Endothelial cell of umbilical vein (primary cell): ENCODE data around the gene DUSP3. TPM values are rescaled to one million over a fixed set of nuclear protein-coding genes. Genes with fewer than 3 reads are reported as not detected.

Source experiments
- BruUV-seq: library from RNA; stranded (reverse); fragments of 400-500 nt; replicated peaks from 2 replicates; lab custom pipeline; 2021; lab: Mats Ljungman, UMichigan
- CTCF ChIA-PET: fragments of 300-600, 350-600 bp; sonication (Branson Sonifier 250); formaldehyde crosslinking; loops from one replicate; lab custom pipeline; 2021; ENCODE audit warnings: antibody characterized with exemption, inconsistent platforms; lab: Charles Lee
- POLR2A ChIA-PET: fragments of 300-600, 350-600 bp; sonication (Branson Sonifier 250); formaldehyde crosslinking; loops from one replicate; lab custom pipeline; 2021; ENCODE audit warnings: antibody characterized with exemption, inconsistent platforms; lab: Charles Lee
- DNase-seq: peaks from one replicate; pipeline ENCODE4 v3.0.0-alpha.2; 2011; ENCODE audit warnings: low read depth, low spot score
- FAIRE-seq: peaks from 2 replicates; lab custom pipeline; 2011; peaks lifted over from hg19 to GRCh38; lab: Jason Lieb, UNC
- H2AFZ ChIP-seq: 2 replicates; pipeline ENCODE4 v1.6.0; 2012; ENCODE audit warnings: low read depth, low read length, control low read depth, inconsistent platforms
- H3K27ac ChIP-seq: 2 replicates; pipeline ENCODE4 v1.5.1; 2011; ENCODE audit warnings: low read depth, mild to moderate bottlenecking, control low read depth, low read length, moderate library complexity; ENCODE audit not compliant: insufficient read depth
- H3K27me3 ChIP-seq, 2 experiments: 2 replicates each; pipeline versions ENCODE4 v1.6.0 to v1.6.1; 2011; ENCODE audit warnings: low read length in 2 of 2, mixed read lengths in 1 of 2; ENCODE audit not compliant: control insufficient read depth in 2 of 2, insufficient read depth in 2 of 2
- H3K36me3 ChIP-seq, 2 experiments: 2 replicates in 1 of 2; 3 replicates in 1 of 2; pipeline ENCODE4 v1.5.1; 2011; ENCODE audit warnings: low read length in 2 of 2, mild to moderate bottlenecking in 1 of 2, moderate library complexity in 1 of 2; ENCODE audit not compliant: control insufficient read depth in 2 of 2, insufficient read depth in 2 of 2; ENCODE audit errors: extremely low read depth in 1 of 2
- H3K4me1 ChIP-seq: 3 replicates; pipeline ENCODE4 v1.5.1; 2011; ENCODE audit warnings: mild to moderate bottlenecking, low read length; ENCODE audit not compliant: control insufficient read depth, insufficient read depth; ENCODE audit errors: extremely low read depth
- H3K4me2 ChIP-seq: 2 replicates; pipeline ENCODE4 v1.6.1; 2011; ENCODE audit warnings: low read length, control low read depth, mixed read lengths; ENCODE audit not compliant: insufficient read depth
- H3K4me3 ChIP-seq, 3 experiments: fragments of 200-600 bp in 1 of 3; sonication (generic), shearing (Covaris generic) in 1 of 3; replicated peaks in 1 of 3; 2 replicates each; pipeline ENCODE4 v1.5.1; 2011 to 2016; ENCODE audit warnings: control low read depth in 3 of 3, low read length in 3 of 3, mild to moderate bottlenecking in 2 of 3, inconsistent platforms in 1 of 3, low read depth in 1 of 3, moderate library complexity in 1 of 3; ENCODE audit not compliant: insufficient read depth in 1 of 3
- H3K79me2 ChIP-seq: 2 replicates; pipeline ENCODE4 v1.6.0; 2012; ENCODE audit warnings: low read length, inconsistent platforms; ENCODE audit not compliant: control insufficient read depth, insufficient read depth
- H3K9ac ChIP-seq: replicated peaks from 2 replicates; pipeline ENCODE3; 2011; ENCODE audit warnings: low read length, control low read depth; ENCODE audit not compliant: insufficient read depth; ENCODE audit errors: extremely low read depth
- H3K9me1 ChIP-seq: replicated peaks from 3 replicates; pipeline ENCODE4 v1.6.0; 2011; ENCODE audit warnings: mild to moderate bottlenecking, low read length; ENCODE audit not compliant: control insufficient read depth, insufficient read depth; ENCODE audit errors: extremely low read depth
- H3K9me3 ChIP-seq: replicated peaks from 2 replicates; pipeline ENCODE4 v1.5.1; 2012; ENCODE audit warnings: low read length, inconsistent platforms; ENCODE audit not compliant: control insufficient read depth, insufficient read depth
- H4K20me1 ChIP-seq: replicated peaks from 2 replicates; pipeline ENCODE3; 2011; ENCODE audit warnings: mild to moderate bottlenecking, low read length; ENCODE audit not compliant: control insufficient read depth, insufficient read depth; ENCODE audit errors: extremely low read depth
- EZH2 ChIP-seq: IDR thresholded peaks from 2 replicates; pipeline ENCODE4 v1.6.1; 2012; ENCODE audit warnings: borderline replicate concordance, low read depth, mild to moderate bottlenecking, moderate library complexity, low read length, inconsistent platforms; ENCODE audit not compliant: severe bottlenecking
- FOS ChIP-seq: IDR thresholded peaks from 2 replicates; pipeline ENCODE4 v1.6.1; 2011; ENCODE audit warnings: mild to moderate bottlenecking, low read length, moderate library complexity, borderline replicate concordance; ENCODE audit not compliant: insufficient read depth
- GATA2 ChIP-seq: IDR thresholded peaks from 2 replicates; pipeline ENCODE4 v1.7.0; 2011; ENCODE audit warnings: low read depth, mild to moderate bottlenecking, moderate library complexity, mixed read lengths, low read length; ENCODE audit not compliant: insufficient read length, insufficient read depth
- JUN ChIP-seq: IDR thresholded peaks from 2 replicates; pipeline ENCODE4 v1.6.1; 2011; ENCODE audit warnings: borderline replicate concordance, low read depth; ENCODE audit not compliant: insufficient read length, insufficient read depth
- MYC ChIP-seq: IDR thresholded peaks from one replicate; pipeline ENCODE4 v1.6.1; 2011; ENCODE audit warnings: mild to moderate bottlenecking, low read depth, low read length
- POLR2A ChIP-seq: IDR thresholded peaks from 2 replicates; pipeline ENCODE4 v1.6.1; 2012; ENCODE audit warnings: low read depth, mild to moderate bottlenecking, control low read depth, low read length
- POLR2AphosphoS5 ChIP-seq: IDR thresholded peaks from 2 replicates; pipeline ENCODE4 v1.6.1; 2012; ENCODE audit warnings: low read depth, mild to moderate bottlenecking, control low read depth, low read length, moderate library complexity; ENCODE audit not compliant: insufficient read depth
- dilution Hi-C: fragments of 300-500 bp; cut with MboI; formaldehyde crosslinking; loops from one replicate; pipeline ENCODE4 v1.15.0; 2019; ENCODE audit warnings: low sequenced_read_pairs; ENCODE audit not compliant: extremely low pct_ligation_motif_present
- intact Hi-C: fragments of 100-400 bp; cut with micrococcal nuclease; formaldehyde crosslinking; loops from one replicate; pipeline ENCODE4 v1.10.0; 2022
- polyA plus RNA-seq, 4 experiments: library from polyadenylated mRNA; depleted of rRNA in 3 of 4; stranded (reverse) in 3 of 4; unstranded in 1 of 4; fragments of >200 nt; gene quantifications; 2 replicates each; pipeline versions ENCODE4 v1.2.1 to v1.2.3, GENCODE V29; 2011 to 2012; ENCODE audit warnings: missing spikeins in 1 of 4
- total RNA-seq: library from RNA; stranded (reverse); gene quantifications from 2 replicates; pipeline ENCODE4 v1.2.3, GENCODE V29; 2021
- TF ChIP-seq, protein P1 (sequence below), 2 donors: IDR thresholded peaks; 1 replicate in 1 of 2; 2 replicates in 1 of 2; pipeline ENCODE4 v1.5.1; 2011; ENCODE audit warnings: low read length in 2 of 2, mild to moderate bottlenecking in 2 of 2, moderate library complexity in 2 of 2, control low read depth in 1 of 2, inconsistent platforms in 1 of 2, low read depth in 1 of 2; ENCODE audit not compliant: insufficient read depth in 1 of 2; ENCODE audit errors: extremely low read depth in 1 of 2
- TF ChIP-seq, protein P2 (sequence below): IDR thresholded peaks from 2 replicates; pipeline ENCODE4 v1.6.1; 2011; ENCODE audit not compliant: insufficient read depth, insufficient read length

Gene DUSP3
- total and polyA plus RNA-seq, 2 donors (not counting 3 experiments of a cell fraction or from before 2014, with no cell fraction given), result 46.8 to 57.7 TPM

DNA sequence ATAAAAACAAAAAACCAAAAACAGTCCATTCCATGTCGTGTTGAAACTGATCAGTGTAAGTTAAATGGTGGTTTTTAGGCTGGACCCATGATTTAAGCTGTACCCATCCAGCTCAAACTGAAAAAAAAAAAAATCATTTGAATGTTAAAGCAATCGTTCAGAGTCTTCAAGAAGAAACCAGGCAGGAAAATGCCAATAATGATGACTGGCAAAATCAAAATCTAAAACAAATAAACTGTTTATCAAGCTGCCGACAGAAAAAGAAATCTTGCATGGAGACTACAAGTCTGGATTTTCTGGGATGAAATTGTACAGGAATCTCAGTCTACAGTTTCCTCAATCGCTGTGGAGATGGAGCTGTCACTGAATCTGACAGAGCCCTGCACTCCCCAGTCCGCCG, 60.9 kb downstream of the DUSP3 start:
- no peak for TF ChIP-seq FOS
- no peak for TF ChIP-seq MYC
- TF ChIP-seq, protein P1, sequence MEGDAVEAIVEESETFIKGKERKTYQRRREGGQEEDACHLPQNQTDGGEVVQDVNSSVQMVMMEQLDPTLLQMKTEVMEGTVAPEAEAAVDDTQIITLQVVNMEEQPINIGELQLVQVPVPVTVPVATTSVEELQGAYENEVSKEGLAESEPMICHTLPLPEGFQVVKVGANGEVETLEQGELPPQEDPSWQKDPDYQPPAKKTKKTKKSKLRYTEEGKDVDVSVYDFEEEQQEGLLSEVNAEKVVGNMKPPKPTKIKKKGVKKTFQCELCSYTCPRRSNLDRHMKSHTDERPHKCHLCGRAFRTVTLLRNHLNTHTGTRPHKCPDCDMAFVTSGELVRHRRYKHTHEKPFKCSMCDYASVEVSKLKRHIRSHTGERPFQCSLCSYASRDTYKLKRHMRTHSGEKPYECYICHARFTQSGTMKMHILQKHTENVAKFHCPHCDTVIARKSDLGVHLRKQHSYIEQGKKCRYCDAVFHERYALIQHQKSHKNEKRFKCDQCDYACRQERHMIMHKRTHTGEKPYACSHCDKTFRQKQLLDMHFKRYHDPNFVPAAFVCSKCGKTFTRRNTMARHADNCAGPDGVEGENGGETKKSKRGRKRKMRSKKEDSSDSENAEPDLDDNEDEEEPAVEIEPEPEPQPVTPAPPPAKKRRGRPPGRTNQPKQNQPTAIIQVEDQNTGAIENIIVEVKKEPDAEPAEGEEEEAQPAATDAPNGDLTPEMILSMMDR (IDR thresholded peaks at IDR 0.05; ENCODE audit: extremely low read depth in 1 of 2, insufficient read depth in 1 of 2, low read depth in 1 of 2, low read length in 2 of 2), result no peak
- TF ChIP-seq GATA2, result no peak
- TF ChIP-seq EZH2, result no peak
- TF ChIP-seq POLR2AphosphoS5, result no peak
- TF ChIP-seq, protein P2, sequence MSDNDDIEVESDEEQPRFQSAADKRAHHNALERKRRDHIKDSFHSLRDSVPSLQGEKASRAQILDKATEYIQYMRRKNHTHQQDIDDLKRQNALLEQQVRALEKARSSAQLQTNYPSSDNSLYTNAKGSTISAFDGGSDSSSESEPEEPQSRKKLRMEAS, result no peak
- no peak for TF ChIP-seq JUN
- TF ChIP-seq POLR2A, result no peak
- CTCF ChIA-PET, result interaction anchor here (1.0 kb wide), 1 partner anchor 141 kb away, joined by 4 read pairs; no protein-coding TSS in a partner anchor
- FAIRE-seq (no peak), DNase-seq (no peak)
- no peaks in the 10 kb centered on the region for H3K79me2 ChIP-seq
- H3K9me3 ChIP-seq, result no peaks in the 10 kb centered on the region
- POLR2A ChIA-PET, result interaction anchor here (0.6 kb wide), 1 partner anchor 230 kb away, joined by 5 read pairs; no protein-coding TSS in a partner anchor
- no peak overlapping the region for H3K9ac ChIP-seq
- no peak overlapping the region for H3K4me3 ChIP-seq
- no TSS peak for BruUV-seq
- H3K36me3 ChIP-seq, result no peaks in the 10 kb centered on the region
- no peaks in the 10 kb centered on the region for H3K9me1 ChIP-seq
- no peak overlapping the region for H3K27ac ChIP-seq
- H2AFZ ChIP-seq, result no peak overlapping the region
- peaks cover 22% of the 10 kb centered on the region for H3K4me1 ChIP-seq
- H4K20me1 ChIP-seq, result no peaks in the 10 kb centered on the region
- no peaks in the 10 kb centered on the region for H3K27me3 ChIP-seq
- dilution Hi-C loops (no loop called here), intact Hi-C loops (no loop called here)
- no peak overlapping the region for H3K4me2 ChIP-seq

Other genes starting within 250 kb of the DUSP3 start
- 32.2 and 39.4 TPM in 2 replicates for gene ETV4, start 232.6 kb downstream of the DUSP3 start, total RNA-seq
- gene ETV4, start 232.6 kb downstream of the DUSP3 start, polyA plus RNA-seq, result 5.5 and 7.3 TPM in 2 replicates
- 0.14 TPM in 1 of 2 replicates, not detected in the other for gene MEOX1, start 117.1 kb downstream of the DUSP3 start, total RNA-seq
- 0.05 and 0.06 TPM in 2 replicates for gene MEOX1, start 117.1 kb downstream of the DUSP3 start, polyA plus RNA-seq
- gene SOST, start 20.2 kb downstream of the DUSP3 start, total RNA-seq, result not detected in 2 replicates
- gene SOST, start 20.2 kb downstream of the DUSP3 start, polyA plus RNA-seq, result not detected in 2 replicates
- gene CFAP97D1, start 1.5 kb upstream of the DUSP3 start, total RNA-seq, result not detected in 2 replicates
- gene CFAP97D1, start 1.5 kb upstream of the DUSP3 start, polyA plus RNA-seq, result not detected in 2 replicates
- 10.8 and 11.3 TPM in 2 replicates for gene MPP3, start 54.2 kb upstream of the DUSP3 start, total RNA-seq
- 5.4 and 6.1 TPM in 2 replicates for gene MPP3, start 54.2 kb upstream of the DUSP3 start, polyA plus RNA-seq
- gene CD300LG, start 68.2 kb upstream of the DUSP3 start, total RNA-seq, result not detected in 2 replicates
- not detected in 2 replicates for gene CD300LG, start 68.2 kb upstream of the DUSP3 start, polyA plus RNA-seq
- gene MPP2, start 128.6 kb upstream of the DUSP3 start, total RNA-seq, result 1.2 and 1.6 TPM in 2 replicates
- 1.2 and 1.4 TPM in 2 replicates for gene MPP2, start 128.6 kb upstream of the DUSP3 start, polyA plus RNA-seq
- not detected in 2 replicates for gene PPY, start 163.5 kb upstream of the DUSP3 start, total RNA-seq
- gene PPY, start 163.5 kb upstream of the DUSP3 start, polyA plus RNA-seq, result not detected in 2 replicates
- gene PYY, start 175.0 kb upstream of the DUSP3 start, total RNA-seq, result not detected in 2 replicates
- 0.14 TPM in 1 of 2 replicates, not detected in the other for gene PYY, start 175.0 kb upstream of the DUSP3 start, polyA plus RNA-seq
- gene NAGS, start 225.6 kb upstream of the DUSP3 start, total RNA-seq, result 5.8 and 6.1 TPM in 2 replicates
- gene NAGS, start 225.6 kb upstream of the DUSP3 start, polyA plus RNA-seq, result 3.3 and 3.7 TPM in 2 replicates
- 29.4 and 30.4 TPM in 2 replicates for gene TMEM101, start 236.0 kb upstream of the DUSP3 start, total RNA-seq
- 60.2 and 61.6 TPM in 2 replicates for gene TMEM101, start 236.0 kb upstream of the DUSP3 start, polyA plus RNA-seq